GM23338 (cell line): Measurements from ENCODE around the gene SLC8A3. TPM values are rescaled to one million over a fixed set of nuclear protein-coding genes. Genes with fewer than 3 reads are reported as not detected.

Source experiments
- ATAC-seq: fragments of 200-7000 bp; cut with Tn5 transposase; 3 replicates; pipeline ENCODE4 v1.9.1; 2020
- DNase-seq: peaks from one replicate; pipeline ENCODE4 v3.0.0-alpha.2; 2015; ENCODE audit warnings: low spot score
- H2AFZ ChIP-seq: fragments of 200-600 bp; sonication (generic); 2 replicates; pipeline ENCODE4 v1.8.0; 2016; ENCODE audit warnings: antibody characterized with exemption, mild to moderate bottlenecking, moderate library complexity
- H3F3A ChIP-seq: fragments of 200-600 bp; sonication (generic); replicated peaks from 2 replicates; pipeline ENCODE4 v1.8.0; 2017; ENCODE audit warnings: antibody characterized with exemption, mixed run types, low read depth
- H3K27ac ChIP-seq: fragments of 200-600 bp; sonication (generic); 2 replicates; pipeline ENCODE4 v1.6.1; 2016; ENCODE audit warnings: low read depth
- H3K27me3 ChIP-seq: fragments of 200-600 bp; sonication (generic); 2 replicates; pipeline ENCODE4 v1.8.0; 2016; ENCODE audit warnings: mild to moderate bottlenecking, mixed run types, moderate library complexity; ENCODE audit not compliant: insufficient read depth
- H3K36me3 ChIP-seq: fragments of 200-600 bp; sonication (generic); 2 replicates; pipeline ENCODE4 v1.8.0; 2016; ENCODE audit warnings: mild to moderate bottlenecking; ENCODE audit not compliant: insufficient read depth
- H3K4me1 ChIP-seq: fragments of 200-600 bp; sonication (generic); 2 replicates; pipeline ENCODE4 v1.8.0; 2016; ENCODE audit warnings: mild to moderate bottlenecking, moderate library complexity; ENCODE audit not compliant: insufficient read depth
- H3K4me2 ChIP-seq: fragments of 200-600 bp; sonication (generic); 2 replicates; pipeline ENCODE4 v1.7.1; 2017; ENCODE audit warnings: mixed run types
- H3K4me3 ChIP-seq: fragments of 200-600 bp; sonication (generic); 2 replicates; pipeline ENCODE4 v1.6.1; 2016; ENCODE audit warnings: mixed run types
- H3K79me2 ChIP-seq: fragments of 200-600 bp; sonication (generic); replicated peaks from 2 replicates; pipeline ENCODE4 v1.8.0; 2017; ENCODE audit warnings: mild to moderate bottlenecking; ENCODE audit not compliant: insufficient read depth
- H3K9me2 ChIP-seq: fragments of 200-600 bp; sonication (generic); 2 replicates; pipeline ENCODE4 v1.8.0; 2017; ENCODE audit not compliant: insufficient read depth
- H4K20me1 ChIP-seq: fragments of 200-600 bp; sonication (generic); replicated peaks from 2 replicates; pipeline ENCODE4 v1.8.0; 2017; ENCODE audit warnings: mild to moderate bottlenecking; ENCODE audit not compliant: insufficient read depth
- H3K27ac Mint-ChIP-seq: 2 replicates; pipeline ENCODE4 v1.8.0; 2020; ENCODE audit warnings: inconsistent platforms, mild to moderate bottlenecking, moderate library complexity, mixed read lengths
- H3K27me3 Mint-ChIP-seq: 3 replicates; pipeline ENCODE4 v1.8.0; 2022; ENCODE audit warnings: low read depth, mild to moderate bottlenecking, moderate library complexity, mixed read lengths, inconsistent platforms; ENCODE audit not compliant: insufficient read depth, poor library complexity
- H3K36me3 Mint-ChIP-seq: 3 replicates; pipeline ENCODE4 v1.8.0; 2021; ENCODE audit warnings: low read depth, mild to moderate bottlenecking, inconsistent platforms, moderate library complexity, mixed read lengths
- H3K4me1 Mint-ChIP-seq: 3 replicates; pipeline ENCODE4 v1.8.0; 2020; ENCODE audit warnings: mild to moderate bottlenecking, inconsistent platforms, mixed read lengths
- H3K4me3 Mint-ChIP-seq: 3 replicates; pipeline ENCODE4 v1.8.0; 2021; ENCODE audit warnings: moderate library complexity, mild to moderate bottlenecking, inconsistent platforms, mixed read lengths
- H3K9me3 Mint-ChIP-seq: 3 replicates; pipeline ENCODE4 v1.8.0; 2020; ENCODE audit warnings: moderate library complexity, mild to moderate bottlenecking, inconsistent platforms, mixed read lengths
- EZH2 ChIP-seq: fragments of 200-600 bp; sonication (generic); IDR thresholded peaks from one replicate; pipeline ENCODE4 v1.8.0; 2017; ENCODE audit warnings: antibody characterized with exemption, mild to moderate bottlenecking, low read depth; ENCODE audit not compliant: unreplicated experiment
- EZH2phosphoT487 ChIP-seq: fragments of 200-600 bp; sonication (generic); IDR thresholded peaks from one replicate; pipeline ENCODE4 v1.8.1; 2018; ENCODE audit warnings: antibody characterized with exemption; ENCODE audit not compliant: unreplicated experiment
- JUNB ChIP-seq: IDR thresholded peaks from one replicate; pipeline ENCODE4 v1.6.1; 2016; ENCODE audit warnings: antibody characterized with exemption; ENCODE audit not compliant: unreplicated experiment
- NANOG ChIP-seq: IDR thresholded peaks from 2 replicates; pipeline ENCODE4 v1.6.1; 2016; ENCODE audit warnings: antibody characterized with exemption, borderline replicate concordance
- ZNF331 ChIP-seq: fragments of 250-450 bp; sonication (Bioruptor Pico); IDR thresholded peaks from 2 replicates; pipeline ENCODE4 v1.5.0; 2020; ENCODE audit warnings: low read depth, mild to moderate bottlenecking, moderate library complexity
- polyA plus RNA-seq: library from polyadenylated mRNA; unstranded; fragments of >200 nt; fragmentation: Nextera tagmentation; extraction: Ambion mirVana; gene quantifications from 2 replicates; pipeline ENCODE4 v1.2.1, GENCODE V29; 2016
- total RNA-seq: library from RNA; depleted of rRNA; stranded (reverse); fragments of >200 nt; shearing (Covaris generic); gene quantifications from 2 replicates; pipeline ENCODE4 v1.2.3, GENCODE V29; 2014
- TF ChIP-seq, protein P1 (sequence below), 2 experiments: fragments of 200-600 bp in 1 of 2; sonication (generic) in 1 of 2; conservative IDR thresholded peaks; 2 replicates each; pipeline versions ENCODE4 v1.5.1 to v1.6.1; 2016 to 2017; ENCODE audit warnings: antibody characterized with exemption in 2 of 2, low read depth in 2 of 2, mild to moderate bottlenecking in 2 of 2, moderate library complexity in 1 of 2
- TF ChIP-seq, protein P2 (sequence below): IDR thresholded peaks from 2 replicates; pipeline ENCODE4 v1.6.1; 2016; ENCODE audit warnings: antibody characterized with exemption
- TF ChIP-seq, protein P3 (sequence below): fragments of 250-450 bp; sonication (Bioruptor Pico); IDR thresholded peaks from 2 replicates; pipeline ENCODE4 v1.5.0; 2020; ENCODE audit warnings: mild to moderate bottlenecking, moderate library complexity

Gene SLC8A3
- total and polyA plus RNA-seq, 2 experiments from 2014 or later: 0.82 to 2.0 TPM

DNA sequence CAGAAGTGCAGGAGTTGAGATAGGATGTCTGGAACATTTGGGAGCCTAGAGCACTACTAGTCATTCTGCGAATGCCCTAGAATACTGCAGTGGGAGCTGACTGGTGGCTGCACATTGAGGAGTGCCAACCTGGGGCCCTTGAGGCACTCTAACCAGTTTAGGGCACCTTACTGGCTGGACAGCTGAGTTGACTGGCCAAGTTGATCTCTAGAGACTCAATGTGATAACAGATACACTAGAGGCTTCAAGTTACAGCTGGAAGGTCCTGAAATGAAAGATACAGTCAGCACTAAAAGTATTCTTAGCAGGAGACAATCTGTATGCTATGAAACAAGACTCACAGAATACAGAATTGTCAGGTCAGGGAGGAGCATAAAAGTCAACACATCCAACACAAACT, 8.0 kb downstream of the SLC8A3 start:
- Histone ChIP-seq H3K27me3 (no peaks in the 10 kb centered on the region), H3K4me1 (peaks cover 12% of the 10 kb centered on the region), H3F3A (no peaks in the 10 kb centered on the region), H3K79me2 (no peaks in the 10 kb centered on the region), H3K9me2 (peaks cover 24% of the 10 kb centered on the region), H3K4me3 (no peak overlapping the region), H4K20me1 (no peaks in the 10 kb centered on the region), H3K36me3 (no peaks in the 10 kb centered on the region), H3K27ac (no peak overlapping the region), H2AFZ (no peak overlapping the region), H3K4me2 (no peak overlapping the region)
- H3K4me3 Mint-ChIP-seq: no peak overlapping the region
- no peaks in the 10 kb centered on the region for H3K36me3 Mint-ChIP-seq
- TF ChIP-seq, protein P1, sequence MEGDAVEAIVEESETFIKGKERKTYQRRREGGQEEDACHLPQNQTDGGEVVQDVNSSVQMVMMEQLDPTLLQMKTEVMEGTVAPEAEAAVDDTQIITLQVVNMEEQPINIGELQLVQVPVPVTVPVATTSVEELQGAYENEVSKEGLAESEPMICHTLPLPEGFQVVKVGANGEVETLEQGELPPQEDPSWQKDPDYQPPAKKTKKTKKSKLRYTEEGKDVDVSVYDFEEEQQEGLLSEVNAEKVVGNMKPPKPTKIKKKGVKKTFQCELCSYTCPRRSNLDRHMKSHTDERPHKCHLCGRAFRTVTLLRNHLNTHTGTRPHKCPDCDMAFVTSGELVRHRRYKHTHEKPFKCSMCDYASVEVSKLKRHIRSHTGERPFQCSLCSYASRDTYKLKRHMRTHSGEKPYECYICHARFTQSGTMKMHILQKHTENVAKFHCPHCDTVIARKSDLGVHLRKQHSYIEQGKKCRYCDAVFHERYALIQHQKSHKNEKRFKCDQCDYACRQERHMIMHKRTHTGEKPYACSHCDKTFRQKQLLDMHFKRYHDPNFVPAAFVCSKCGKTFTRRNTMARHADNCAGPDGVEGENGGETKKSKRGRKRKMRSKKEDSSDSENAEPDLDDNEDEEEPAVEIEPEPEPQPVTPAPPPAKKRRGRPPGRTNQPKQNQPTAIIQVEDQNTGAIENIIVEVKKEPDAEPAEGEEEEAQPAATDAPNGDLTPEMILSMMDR (conservative IDR thresholded peaks at IDR 0.05; ENCODE audit: low read depth in 2 of 2): no peak
- no peak for TF ChIP-seq NANOG
- no peak for TF ChIP-seq JUNB
- DNase-seq: no peak
- H3K27me3 Mint-ChIP-seq: no peaks in the 10 kb centered on the region
- no peak overlapping the region for H3K27ac Mint-ChIP-seq
- peaks cover 7% of the 10 kb centered on the region for H3K4me1 Mint-ChIP-seq
- no peaks in the 10 kb centered on the region for H3K9me3 Mint-ChIP-seq
- ATAC-seq: no peak

DNA sequence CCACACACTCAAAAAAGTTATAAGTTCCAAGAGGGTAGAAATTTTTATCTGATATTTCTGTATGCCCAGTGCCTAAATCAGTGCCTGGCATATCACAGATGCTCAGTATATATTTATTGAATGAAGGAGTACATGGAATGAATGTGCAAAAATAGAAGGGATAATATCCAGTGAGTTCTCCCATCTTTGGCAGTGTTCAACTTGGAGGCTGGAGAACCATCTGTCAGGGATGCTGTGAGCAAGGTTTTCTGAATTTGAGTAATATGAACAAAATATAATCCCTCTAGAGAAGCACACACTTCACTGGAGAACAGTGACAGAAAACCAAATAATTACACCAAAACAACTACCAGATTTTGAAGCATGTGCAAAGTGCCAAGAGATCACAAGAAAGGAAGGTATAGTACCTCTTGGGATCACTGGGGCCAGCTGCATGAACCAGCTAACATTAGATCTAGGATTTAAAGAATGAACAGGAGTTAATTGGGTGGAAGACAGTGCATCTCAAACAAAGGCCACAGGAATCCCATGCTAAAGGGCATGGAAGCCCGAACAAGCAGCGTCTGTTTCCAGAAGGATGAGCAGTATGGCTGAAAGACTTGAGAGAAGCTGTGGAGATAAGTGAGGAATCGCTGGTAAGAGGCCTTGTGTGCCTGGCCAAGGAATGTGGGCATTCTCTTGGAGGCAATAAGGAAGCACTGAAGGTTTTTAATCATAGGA, 11.5 kb downstream of the SLC8A3 start:
- Histone ChIP-seq H4K20me1 (no peaks in the 10 kb centered on the region), H3K36me3 (no peaks in the 10 kb centered on the region), H3K4me2 (no peak overlapping the region), H3K4me3 (no peak overlapping the region), H2AFZ (no peak overlapping the region), H3K27ac (no peak overlapping the region), H3F3A (no peaks in the 10 kb centered on the region), H3K27me3 (no peaks in the 10 kb centered on the region), H3K4me1 (peaks cover 10% of the 10 kb centered on the region), H3K79me2 (no peaks in the 10 kb centered on the region), H3K9me2 (peaks cover 26% of the 10 kb centered on the region)
- Mint-ChIP-seq H3K27ac (no peak overlapping the region), H3K4me1 (peaks cover 7% of the 10 kb centered on the region), H3K36me3 (no peaks in the 10 kb centered on the region), H3K9me3 (no peaks in the 10 kb centered on the region), H3K27me3 (no peaks in the 10 kb centered on the region), H3K4me3 (no peak overlapping the region)
- ATAC-seq (no peak), DNase-seq (no peak)
- TF ChIP-seq NANOG (no peak), JUNB (no peak), ZNF331 (CRISPR knock-in tag) (no peak), EZH2 (no peak), EZH2phosphoT487 (no peak)
- TF ChIP-seq, protein P2, sequence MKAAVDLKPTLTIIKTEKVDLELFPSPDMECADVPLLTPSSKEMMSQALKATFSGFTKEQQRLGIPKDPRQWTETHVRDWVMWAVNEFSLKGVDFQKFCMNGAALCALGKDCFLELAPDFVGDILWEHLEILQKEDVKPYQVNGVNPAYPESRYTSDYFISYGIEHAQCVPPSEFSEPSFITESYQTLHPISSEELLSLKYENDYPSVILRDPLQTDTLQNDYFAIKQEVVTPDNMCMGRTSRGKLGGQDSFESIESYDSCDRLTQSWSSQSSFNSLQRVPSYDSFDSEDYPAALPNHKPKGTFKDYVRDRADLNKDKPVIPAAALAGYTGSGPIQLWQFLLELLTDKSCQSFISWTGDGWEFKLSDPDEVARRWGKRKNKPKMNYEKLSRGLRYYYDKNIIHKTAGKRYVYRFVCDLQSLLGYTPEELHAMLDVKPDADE: no peak
- TF ChIP-seq, protein P3, sequence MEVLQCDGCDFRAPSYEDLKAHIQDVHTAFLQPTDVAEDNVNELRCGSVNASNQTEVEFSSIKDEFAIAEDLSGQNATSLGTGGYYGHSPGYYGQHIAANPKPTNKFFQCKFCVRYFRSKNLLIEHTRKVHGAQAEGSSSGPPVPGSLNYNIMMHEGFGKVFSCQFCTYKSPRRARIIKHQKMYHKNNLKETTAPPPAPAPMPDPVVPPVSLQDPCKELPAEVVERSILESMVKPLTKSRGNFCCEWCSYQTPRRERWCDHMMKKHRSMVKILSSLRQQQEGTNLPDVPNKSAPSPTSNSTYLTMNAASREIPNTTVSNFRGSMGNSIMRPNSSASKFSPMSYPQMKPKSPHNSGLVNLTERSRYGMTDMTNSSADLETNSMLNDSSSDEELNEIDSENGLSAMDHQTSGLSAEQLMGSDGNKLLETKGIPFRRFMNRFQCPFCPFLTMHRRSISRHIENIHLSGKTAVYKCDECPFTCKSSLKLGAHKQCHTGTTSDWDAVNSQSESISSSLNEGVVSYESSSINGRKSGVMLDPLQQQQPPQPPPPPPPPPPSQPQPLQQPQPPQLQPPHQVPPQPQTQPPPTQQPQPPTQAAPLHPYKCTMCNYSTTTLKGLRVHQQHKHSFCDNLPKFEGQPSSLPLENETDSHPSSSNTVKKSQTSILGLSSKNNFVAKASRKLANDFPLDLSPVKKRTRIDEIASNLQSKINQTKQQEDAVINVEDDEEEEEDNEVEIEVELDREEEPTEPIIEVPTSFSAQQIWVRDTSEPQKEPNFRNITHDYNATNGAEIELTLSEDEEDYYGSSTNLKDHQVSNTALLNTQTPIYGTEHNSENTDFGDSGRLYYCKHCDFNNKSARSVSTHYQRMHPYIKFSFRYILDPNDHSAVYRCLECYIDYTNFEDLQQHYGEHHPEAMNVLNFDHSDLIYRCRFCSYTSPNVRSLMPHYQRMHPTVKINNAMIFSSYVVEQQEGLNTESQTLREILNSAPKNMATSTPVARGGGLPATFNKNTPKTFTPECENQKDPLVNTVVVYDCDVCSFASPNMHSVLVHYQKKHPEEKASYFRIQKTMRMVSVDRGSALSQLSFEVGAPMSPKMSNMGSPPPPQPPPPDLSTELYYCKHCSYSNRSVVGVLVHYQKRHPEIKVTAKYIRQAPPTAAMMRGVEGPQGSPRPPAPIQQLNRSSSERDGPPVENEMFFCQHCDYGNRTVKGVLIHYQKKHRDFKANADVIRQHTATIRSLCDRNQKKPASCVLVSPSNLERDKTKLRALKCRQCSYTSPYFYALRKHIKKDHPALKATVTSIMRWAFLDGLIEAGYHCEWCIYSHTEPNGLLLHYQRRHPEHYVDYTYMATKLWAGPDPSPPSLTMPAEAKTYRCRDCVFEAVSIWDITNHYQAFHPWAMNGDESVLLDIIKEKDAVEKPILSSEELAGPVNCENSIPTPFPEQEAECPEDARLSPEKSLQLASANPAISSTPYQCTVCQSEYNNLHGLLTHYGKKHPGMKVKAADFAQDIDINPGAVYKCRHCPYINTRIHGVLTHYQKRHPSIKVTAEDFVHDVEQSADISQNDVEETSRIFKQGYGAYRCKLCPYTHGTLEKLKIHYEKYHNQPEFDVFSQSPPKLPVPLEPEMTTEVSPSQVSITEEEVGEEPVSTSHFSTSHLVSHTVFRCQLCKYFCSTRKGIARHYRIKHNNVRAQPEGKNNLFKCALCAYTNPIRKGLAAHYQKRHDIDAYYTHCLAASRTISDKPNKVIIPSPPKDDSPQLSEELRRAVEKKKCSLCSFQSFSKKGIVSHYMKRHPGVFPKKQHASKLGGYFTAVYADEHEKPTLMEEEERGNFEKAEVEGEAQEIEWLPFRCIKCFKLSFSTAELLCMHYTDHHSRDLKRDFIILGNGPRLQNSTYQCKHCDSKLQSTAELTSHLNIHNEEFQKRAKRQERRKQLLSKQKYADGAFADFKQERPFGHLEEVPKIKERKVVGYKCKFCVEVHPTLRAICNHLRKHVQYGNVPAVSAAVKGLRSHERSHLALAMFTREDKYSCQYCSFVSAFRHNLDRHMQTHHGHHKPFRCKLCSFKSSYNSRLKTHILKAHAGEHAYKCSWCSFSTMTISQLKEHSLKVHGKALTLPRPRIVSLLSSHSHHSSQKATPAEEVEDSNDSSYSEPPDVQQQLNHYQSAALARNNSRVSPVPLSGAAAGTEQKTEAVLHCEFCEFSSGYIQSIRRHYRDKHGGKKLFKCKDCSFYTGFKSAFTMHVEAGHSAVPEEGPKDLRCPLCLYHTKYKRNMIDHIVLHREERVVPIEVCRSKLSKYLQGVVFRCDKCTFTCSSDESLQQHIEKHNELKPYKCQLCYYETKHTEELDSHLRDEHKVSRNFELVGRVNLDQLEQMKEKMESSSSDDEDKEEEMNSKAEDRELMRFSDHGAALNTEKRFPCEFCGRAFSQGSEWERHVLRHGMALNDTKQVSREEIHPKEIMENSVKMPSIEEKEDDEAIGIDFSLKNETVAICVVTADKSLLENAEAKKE (CRISPR knock-in tag): no peak
